Subcutaneous adipose tissue (tissue), 4 donors: Measurements from ENCODE around the gene KLK14. TPM values are rescaled to one million over a fixed set of nuclear protein-coding genes. Genes with fewer than 3 reads are reported as not detected.

ENCODE experiments used
- CTCF ChIP-seq: fragments of 450-650 bp; IDR thresholded peaks from one replicate; pipeline ENCODE4 v1.5.1; 2016; ENCODE audit warnings: low read depth, mild to moderate bottlenecking, control low read depth, antibody characterized with exemption, moderate library complexity
- total RNA-seq, 4 donors: library from RNA; depleted of rRNA; stranded (reverse); fragments of >200 nt; gene quantifications; one replicate each; pipeline ENCODE4 v1.1.0, GENCODE V29; 2016

The KLK14 gene
- total RNA-seq, 4 donors from 2014 or later, result not detected

- no peak for TF ChIP-seq CTCF
Observed at GRCh38 chr19:51108066-51108804, 25.5 kb upstream of the KLK14 start, which contains the start of gene CTU1. Gene CTU1 (minus strand): TSS chr19:51108409. CDS start chr19:51104569, 3,840 bp downstream.

- no peak for TF ChIP-seq CTCF
Observed at GRCh38 chr19:51107406-51108065, 24.8 kb upstream of the KLK14 start.

- no peak for TF ChIP-seq CTCF
Observed at GRCh38 chr19:51103926-51104341, 21.2 kb upstream of the KLK14 start.

- TF ChIP-seq CTCF, result no peak
Observed at GRCh38 chr19:51102991-51103390, 20.3 kb upstream of the KLK14 start.

GRCh38 chr19:51101171-51101865 lies 18.6 kb upstream of the KLK14 start:
- TF ChIP-seq CTCF, result no peak

GRCh38 chr19:51100601-51101000 lies 17.9 kb upstream of the KLK14 start:
- no peak for TF ChIP-seq CTCF

GRCh38 chr19:51099047-51099382 lies 16.3 kb upstream of the KLK14 start:
- no peak for TF ChIP-seq CTCF
